HG02610 (cell line): ENCODE data around the gene COPS3.

Experiments
- ATAC-seq: cut with Tn5 transposase; IDR thresholded peaks from one replicate; pipeline ENCODE4 v1.9.1; 2021; ENCODE audit warnings: mild to moderate bottlenecking, moderate library complexity; ENCODE audit not compliant: unreplicated experiment

The COPS3 gene

GRCh38 chr17:17252149-17252661, 28.8 kb downstream of the COPS3 start:
- ATAC-seq, result no peak

- ATAC-seq, result no peak
Observed at GRCh38 chr17:17246879-17247278, 34.2 kb downstream of the COPS3 start.

- ATAC-seq, result no peak
Observed at GRCh38 chr17:17243163-17243562, 37.9 kb downstream of the COPS3 start.

- no peak for ATAC-seq
Observed at GRCh38 chr17:17242246-17242645, 38.8 kb downstream of the COPS3 start.

GRCh38 chr17:17241656-17242055, 39.4 kb downstream of the COPS3 start:
- ATAC-seq, result no peak

GRCh38 chr17:17239832-17240231, 41.2 kb downstream of the COPS3 start:
- ATAC-seq, result no peak

GRCh38 chr17:17237026-17237799, 43.8 kb downstream of the COPS3 start, which contains the start of gene FLCN:
Gene FLCN (minus strand): TSS chr17:17237168. CDS start chr17:17228137, 9,031 bp downstream.
- ATAC-seq, result peak; percentile 77

- no peak for ATAC-seq
Observed at GRCh38 chr17:17236295-17237025, 44.6 kb downstream of the COPS3 start.

GRCh38 chr17:17235212-17236174, 45.6 kb downstream of the COPS3 start:
- ATAC-seq, result no peak

GRCh38 chr17:17232303-17232621, 48.8 kb downstream of the COPS3 start:
- no peak for ATAC-seq

GRCh38 chr17:17231621-17232302, 49.3 kb downstream of the COPS3 start:
- no peak for ATAC-seq

- ATAC-seq, result no peak
Observed at GRCh38 chr17:17229416-17230384, 51.3 kb downstream of the COPS3 start.

- ATAC-seq, result no peak
Observed at GRCh38 chr17:17228521-17229279, 52.3 kb downstream of the COPS3 start.

- ATAC-seq, result no peak
Observed at GRCh38 chr17:17227608-17228520, 53.2 kb downstream of the COPS3 start.

GRCh38 chr17:17226451-17227265, 54.4 kb downstream of the COPS3 start:
- no peak for ATAC-seq

- ATAC-seq, result no peak
Observed at GRCh38 chr17:17225901-17226300, 55.1 kb downstream of the COPS3 start.

- ATAC-seq, result no peak
Observed at GRCh38 chr17:17224137-17224536, 56.9 kb downstream of the COPS3 start.
